GM21367 (cell line): Measurements from ENCODE around the gene DCTN3.

Source experiments
- ATAC-seq: cut with Tn5 transposase; IDR thresholded peaks from one replicate; pipeline ENCODE4 v1.9.1; 2021; ENCODE audit not compliant: unreplicated experiment

DCTN3 gene

DNA sequence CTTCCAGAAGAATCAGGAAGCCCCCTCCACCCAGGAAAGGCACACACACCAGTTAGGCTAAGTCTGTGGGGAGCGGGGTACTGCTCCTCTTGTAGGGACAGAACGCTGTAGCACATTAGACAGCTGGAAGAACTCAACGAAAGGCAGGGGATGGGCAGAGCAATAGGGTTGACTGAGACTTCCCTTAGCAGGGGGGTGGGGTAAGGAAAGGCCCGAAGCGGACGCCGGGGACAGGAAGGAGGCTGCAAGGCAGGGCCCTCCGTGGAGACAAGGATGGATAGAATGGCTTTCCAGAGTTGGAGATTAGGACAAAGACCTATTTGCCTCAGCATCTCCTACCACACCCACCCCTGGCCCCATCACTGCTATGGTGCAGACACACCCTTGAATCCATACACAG is 45.1 kb downstream of the DCTN3 start:
- ATAC-seq: no peak

DNA sequence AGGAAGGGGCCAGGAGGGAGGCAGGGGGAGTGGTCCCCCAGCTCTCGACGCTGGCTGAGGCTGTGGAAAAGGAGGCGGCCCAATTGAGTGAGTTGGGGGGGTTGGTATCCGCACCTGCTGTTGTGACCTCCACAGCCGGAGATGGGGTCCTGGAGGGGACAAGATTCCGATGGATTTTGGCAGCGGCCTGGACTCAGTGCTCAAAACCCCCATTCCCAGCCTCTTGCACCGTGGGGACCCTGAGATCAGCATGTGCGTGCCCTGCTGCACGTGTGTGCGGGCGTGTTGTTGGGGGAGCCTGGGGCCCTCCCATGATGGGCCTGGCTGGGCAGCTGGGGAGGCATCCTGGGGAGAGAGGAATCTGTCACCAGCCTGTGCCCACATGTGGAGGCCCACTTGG is 45.7 kb downstream of the DCTN3 start:
- ATAC-seq: no peak

DNA sequence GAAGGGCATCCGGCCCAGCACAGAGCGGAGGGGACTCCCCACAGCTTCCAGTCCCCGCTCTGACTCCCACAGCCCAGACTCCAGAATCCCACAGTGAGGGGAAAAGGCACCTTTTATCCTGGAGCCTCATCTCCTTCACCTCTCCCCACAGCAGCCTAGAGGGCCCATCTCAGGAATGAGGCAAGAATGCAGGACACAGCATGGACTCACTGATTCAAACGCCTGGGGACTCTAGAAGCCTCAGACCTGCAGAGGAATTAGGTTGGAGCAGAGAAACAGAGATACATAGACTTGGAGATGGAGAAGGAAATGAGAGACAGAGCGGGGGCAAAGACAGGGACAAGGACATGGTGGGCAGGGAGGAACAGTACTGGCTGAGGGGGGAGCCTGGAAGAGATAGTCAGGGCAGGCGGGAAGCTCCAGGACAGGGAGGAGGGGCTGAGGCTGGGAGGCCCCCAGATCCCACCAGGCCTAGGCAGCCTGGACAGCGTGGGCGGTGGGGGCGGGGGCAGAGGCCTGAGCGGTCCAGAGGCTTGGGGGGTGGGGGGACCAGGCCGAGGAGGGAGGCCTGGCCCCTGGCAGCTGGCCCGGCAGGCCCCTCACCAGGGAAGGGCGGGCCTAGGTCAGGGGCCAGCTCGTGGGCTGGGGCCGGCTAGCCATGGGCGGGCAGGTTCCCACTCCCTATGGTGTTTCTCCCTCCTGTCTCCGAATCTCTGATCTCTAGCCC is 46.5 kb downstream of the DCTN3 start:
- ATAC-seq: no peak

DNA sequence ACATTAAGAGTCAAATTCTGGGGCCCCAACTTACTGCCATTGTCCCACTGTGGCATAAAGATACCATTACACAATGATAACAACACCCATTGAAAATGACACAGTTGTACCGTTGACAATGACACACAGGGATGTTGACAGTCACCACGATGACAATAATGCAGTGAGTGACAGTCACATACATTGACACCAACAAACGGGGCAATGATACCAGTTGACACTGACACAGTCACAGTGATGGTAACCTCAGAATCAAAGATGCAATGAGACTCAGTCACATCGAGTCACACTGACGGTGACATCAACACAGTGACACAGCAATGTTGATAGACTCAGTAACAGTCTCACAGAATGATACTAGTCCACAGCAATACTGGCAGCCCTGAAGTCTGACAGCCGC is 47.7 kb downstream of the DCTN3 start:
- no peak for ATAC-seq

DNA sequence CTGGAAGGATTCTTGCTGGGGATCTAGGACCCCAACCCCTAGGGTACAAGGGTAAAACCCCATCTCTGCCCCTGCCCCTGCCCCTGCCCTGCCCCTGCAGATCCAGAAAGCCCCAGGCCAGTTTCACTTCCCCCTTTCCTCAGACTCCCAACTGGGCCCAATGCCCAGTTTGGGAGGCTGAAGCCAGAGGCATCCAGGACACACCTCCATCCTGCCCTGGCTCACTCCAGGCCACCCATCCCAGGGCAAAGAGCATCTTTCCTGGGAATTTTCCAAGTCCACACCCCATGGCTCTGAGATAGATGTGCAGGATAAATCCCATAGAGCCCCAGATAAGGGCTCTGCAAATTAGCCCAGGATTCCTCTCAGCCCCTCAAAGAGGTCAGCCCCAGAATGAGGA is 48.2 kb downstream of the DCTN3 start:
- no peak for ATAC-seq

DNA sequence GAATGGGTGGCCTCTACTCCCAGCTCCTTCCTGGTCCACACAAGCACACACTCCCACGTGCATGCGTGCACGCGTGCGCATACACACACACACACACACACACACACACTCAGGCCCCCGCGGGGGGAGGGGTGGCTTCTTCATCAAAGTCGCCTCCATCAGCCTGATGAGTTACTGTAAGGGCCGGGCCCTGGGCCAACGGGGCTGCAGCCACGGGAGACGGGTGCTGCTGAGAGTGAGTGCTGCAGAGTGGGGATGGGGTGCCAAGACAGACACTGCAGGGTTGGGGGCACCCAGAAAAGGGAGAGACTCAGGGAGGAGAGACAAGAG is 48.8 kb downstream of the DCTN3 start:
- no peak for ATAC-seq

DNA sequence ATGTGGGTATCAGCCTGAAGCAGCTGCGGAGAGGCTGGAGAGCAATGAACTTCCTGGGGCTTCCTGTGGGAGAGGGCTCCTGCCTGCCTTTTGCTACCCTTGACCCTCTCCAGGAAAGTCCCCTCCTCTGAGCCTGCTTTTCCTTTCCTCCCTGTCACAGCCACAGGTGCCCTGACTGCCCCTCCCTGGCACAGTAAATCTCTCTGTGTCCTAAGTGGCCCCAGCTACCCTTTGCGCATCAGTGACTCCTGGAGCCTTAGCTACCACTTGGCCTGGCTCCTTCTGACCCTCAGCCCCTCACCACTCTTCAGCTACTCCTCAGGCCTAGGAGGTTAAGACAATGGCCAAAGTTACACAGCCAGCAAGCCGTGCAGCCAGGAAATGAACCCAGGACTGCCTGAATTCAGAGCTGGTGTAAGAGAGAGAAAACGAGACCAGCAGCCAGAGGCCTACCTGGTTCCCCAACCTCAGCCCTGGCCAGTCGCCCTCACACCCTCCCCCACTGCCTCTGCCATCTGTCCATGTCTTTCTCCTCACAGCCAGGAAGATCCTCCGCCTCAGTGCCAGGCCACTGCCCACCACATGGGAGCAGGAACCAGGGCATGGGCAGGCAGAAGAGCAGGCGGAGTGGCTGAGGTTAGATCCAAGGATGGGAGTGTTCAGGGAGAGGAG is 49.4 kb downstream of the DCTN3 start:
- no peak for ATAC-seq

DNA sequence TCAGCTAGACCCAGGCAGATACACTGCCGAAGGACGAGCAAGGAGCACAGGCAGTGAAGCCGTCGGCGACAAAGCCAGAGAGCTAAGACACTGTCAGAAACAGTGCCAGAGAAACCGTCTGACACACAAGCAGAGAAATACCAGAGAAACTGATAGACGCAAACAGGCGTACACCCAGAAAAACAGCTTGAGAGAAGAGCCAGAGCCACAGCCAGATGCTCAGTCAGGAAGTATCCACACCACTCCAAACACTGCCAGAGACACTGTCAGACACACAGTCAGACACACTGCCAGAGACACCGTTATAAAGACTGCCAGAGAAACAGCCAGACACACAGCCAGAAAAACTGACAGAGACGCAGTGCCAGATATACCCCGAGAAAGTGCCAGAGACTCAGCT is 49.9 kb downstream of the DCTN3 start:
- ATAC-seq: no peak

DNA sequence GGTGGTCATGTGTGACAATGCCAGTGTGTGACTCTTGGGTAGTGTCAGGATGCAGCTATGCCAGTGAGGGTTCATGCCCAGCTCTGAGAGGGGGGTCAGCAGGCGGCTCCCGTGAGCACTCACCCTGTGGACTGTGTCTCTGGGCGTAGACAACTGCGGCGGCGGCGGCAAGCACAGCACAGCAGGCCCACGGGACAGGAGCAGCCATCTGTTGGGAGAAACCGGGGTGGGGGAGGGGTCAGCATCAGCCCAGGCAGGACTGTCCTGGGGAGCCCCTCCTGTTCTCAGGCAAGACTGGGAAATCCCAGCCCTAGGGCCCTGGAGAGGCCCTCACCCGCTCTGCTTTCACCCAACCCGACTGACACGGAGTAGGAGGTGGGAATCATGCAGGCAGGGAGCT is 51.5 kb downstream of the DCTN3 start:
- no peak for ATAC-seq

DNA sequence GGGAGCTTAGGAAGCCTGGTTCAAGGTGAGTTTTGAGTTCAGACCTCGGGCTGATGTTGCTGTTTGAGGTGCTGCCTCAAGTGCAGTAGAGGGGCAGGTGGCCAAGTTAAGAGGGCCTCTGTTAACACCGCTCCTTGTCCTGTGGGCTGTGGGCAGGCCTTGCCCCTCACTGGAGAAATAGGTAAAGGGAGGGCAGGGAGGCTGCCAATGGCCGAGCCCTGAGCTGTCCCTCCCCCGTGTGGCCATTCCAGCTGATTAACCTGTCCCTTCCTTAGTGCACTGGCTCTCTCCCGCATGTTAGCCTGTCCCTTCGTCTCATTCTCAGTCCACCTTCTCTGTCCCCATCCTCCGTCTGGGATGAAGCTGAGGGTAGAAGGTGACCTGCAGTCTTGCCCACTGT is 52.2 kb downstream of the DCTN3 start:
- no peak for ATAC-seq

DNA sequence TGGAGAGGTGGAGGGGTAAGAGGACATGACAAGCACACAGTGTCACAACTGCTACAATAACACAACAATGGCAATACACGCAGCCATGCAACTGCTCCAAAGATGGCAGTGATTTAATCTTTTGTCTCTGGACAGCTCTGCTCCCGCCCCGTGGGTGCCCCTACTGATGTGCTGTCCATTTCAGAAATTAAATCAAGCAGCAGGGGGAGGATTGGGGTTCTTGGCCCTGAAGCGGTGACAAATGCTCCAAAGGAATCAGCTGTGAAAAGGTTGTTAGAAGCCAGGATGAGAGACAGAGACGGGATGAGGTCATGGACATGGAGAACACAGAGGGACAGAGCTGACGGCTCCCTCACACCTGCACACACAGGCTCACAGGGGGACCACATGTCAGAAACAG is 53.3 kb downstream of the DCTN3 start:
- ATAC-seq: no peak

DNA sequence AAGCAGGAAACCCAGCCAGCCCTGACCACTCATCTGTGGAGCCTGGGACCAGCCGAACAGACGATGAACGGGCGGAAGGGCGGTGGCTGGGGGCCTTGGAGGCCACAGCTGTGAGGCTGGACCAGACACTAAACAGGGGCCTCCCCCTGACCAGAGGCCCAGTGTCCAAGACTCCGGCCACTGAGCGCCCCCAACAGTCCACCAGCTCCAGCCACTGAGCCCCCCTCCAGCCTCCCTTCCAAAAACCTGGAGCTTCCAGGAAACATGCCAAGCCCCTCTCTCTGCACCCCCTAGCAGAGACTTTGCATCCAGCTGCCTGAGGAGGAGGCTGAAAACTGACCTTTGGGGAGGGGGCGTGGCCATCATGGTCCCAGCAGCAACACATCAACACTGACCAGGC is 54.0 kb downstream of the DCTN3 start:
- no peak for ATAC-seq

DNA sequence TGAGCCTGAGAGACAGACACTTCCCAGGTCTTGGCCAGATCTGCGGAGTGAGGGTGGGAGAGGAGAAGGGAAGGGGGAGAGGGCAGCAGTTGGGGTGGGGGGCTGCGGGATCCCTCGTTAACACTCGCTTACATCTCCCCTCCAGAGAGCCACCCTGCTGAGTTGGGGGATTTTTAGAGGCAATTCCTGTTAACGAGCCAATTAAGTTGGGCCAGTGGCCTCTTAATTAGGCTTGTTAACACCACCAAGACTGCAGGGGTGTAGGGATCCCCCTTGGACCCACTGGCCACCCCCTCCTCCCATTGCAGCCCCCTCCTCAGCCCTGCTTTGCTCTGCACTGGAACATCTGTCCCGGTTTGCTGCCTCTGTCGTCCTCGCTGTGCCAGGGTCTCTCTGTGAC is 54.4 kb downstream of the DCTN3 start:
- ATAC-seq: no peak

DNA sequence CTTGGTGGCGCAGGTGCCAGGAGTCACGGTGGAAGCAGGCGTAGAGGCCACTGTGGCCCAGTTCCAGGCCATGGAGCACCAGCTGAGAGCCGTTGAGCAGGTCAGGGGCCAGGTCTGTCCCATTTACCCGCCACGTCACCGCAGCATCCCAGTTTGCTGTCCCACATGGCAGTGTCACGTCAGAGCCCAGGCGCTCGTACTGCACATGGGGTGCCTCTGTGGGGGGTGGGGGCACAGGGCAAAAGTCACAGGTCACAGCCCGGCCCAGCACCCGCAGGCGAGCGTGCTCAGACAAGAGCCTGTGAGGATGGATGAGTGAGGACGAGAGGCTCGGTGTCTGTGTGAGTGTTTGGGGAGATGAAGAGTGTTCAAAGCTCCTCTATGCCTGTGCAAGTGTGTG is 55.7 kb downstream of the DCTN3 start:
- no peak for ATAC-seq
